K562 (cell line): Measurements from ENCODE around the gene TMEM38B. TPM values are rescaled to one million over a fixed set of nuclear protein-coding genes. Genes with fewer than 3 reads are reported as not detected.
A peak's percentile ranks its signal among the peaks of the same experiment; 100 is the strongest.
"Not testable (repeated sequence)": the region's sequence is repeated elsewhere in the genome, so short reads cannot be mapped to it uniquely, and the experiment has no call there.

Source experiments
- ATAC-seq: fragments of 200-7000 bp; cut with Tn5 transposase; 3 replicates; pipeline ENCODE4 v1.9.1; 2020; ENCODE audit warnings: moderate library complexity
- BruUV-seq: library from RNA; stranded (reverse); fragments of 400-500 nt; replicated peaks from 2 replicates; lab custom pipeline; 2021; lab: Mats Ljungman, UMichigan
- CTCF ChIA-PET: fragments of 300-600 bp; formaldehyde crosslinking; extraction: SDS; loops from one replicate; lab custom pipeline; 2021; ENCODE audit warnings: low intra/inter-chr PET ratio; lab: Yijun Ruan, JAX
- POLR2A ChIA-PET: fragments of 300-600, 350-650 bp; sonication (Branson Sonifier 250); formaldehyde crosslinking; extraction: SDS; loops from one replicate; lab custom pipeline; 2021; ENCODE audit warnings: antibody characterized with exemption, inconsistent platforms; lab: Yijun Ruan, JAX
- DNase-seq, 4 experiments: peaks; one replicate each; pipeline versions ENCODE4 v3.0.0 to v3.0.0-alpha.2; 2011 to 2018; ENCODE audit warnings: low spot score in 3 of 4, mixed read lengths in 3 of 4; ENCODE audit errors: extremely low read depth in 1 of 4
- FAIRE-seq: peaks from 2 replicates; lab custom pipeline; 2011; peaks lifted over from hg19 to GRCh38; lab: Jason Lieb, UNC
- H2AFZ ChIP-seq: 2 replicates; pipeline ENCODE4 v1.6.0; 2011; ENCODE audit warnings: low read depth, low read length, control low read depth, inconsistent platforms
- H3K27ac ChIP-seq: fragments of 200-600 bp; 3 replicates; pipeline ENCODE4 v1.8.0; 2011; ENCODE audit warnings: low read depth, mild to moderate bottlenecking, control low read depth, inconsistent platforms, low read length, moderate library complexity, mixed read lengths; ENCODE audit errors: extremely low read depth
- H3K27me3 ChIP-seq, 2 experiments: fragments of 300-600 bp in 1 of 2; 2 replicates in 1 of 2; 3 replicates in 1 of 2; pipeline versions ENCODE4 v1.6.0 to v1.8.0; 2011; ENCODE audit warnings: inconsistent platforms in 2 of 2, low read length in 2 of 2, mild to moderate bottlenecking in 1 of 2, mixed read lengths in 1 of 2, moderate library complexity in 1 of 2; ENCODE audit not compliant: control insufficient read depth in 2 of 2, insufficient read depth in 2 of 2
- H3K36me3 ChIP-seq: fragments of 300-600 bp; 3 replicates; pipeline ENCODE4 v1.8.0; 2011; ENCODE audit warnings: mild to moderate bottlenecking, low read length, inconsistent platforms; ENCODE audit not compliant: control insufficient read depth, insufficient read depth
- H3K4me1 ChIP-seq, 2 experiments: fragments of 200-600 bp in 1 of 2; replicated peaks in 1 of 2; 2 replicates in 1 of 2; 3 replicates in 1 of 2; pipeline versions ENCODE4 v1.5.1 to v1.8.0; 2011; ENCODE audit warnings: inconsistent platforms in 2 of 2, low read length in 2 of 2, mild to moderate bottlenecking in 1 of 2, mixed read lengths in 1 of 2, moderate library complexity in 1 of 2; ENCODE audit not compliant: control insufficient read depth in 2 of 2, insufficient read depth in 2 of 2
- H3K4me2 ChIP-seq: 2 replicates; pipeline ENCODE4 v1.6.1; 2011; ENCODE audit warnings: low read length, control low read depth, inconsistent platforms, mixed read lengths; ENCODE audit not compliant: insufficient read depth
- H3K4me3 ChIP-seq: fragments of 200-600 bp; sonication (generic), shearing (Covaris generic); 2 replicates; pipeline ENCODE4 v1.5.1; 2016; ENCODE audit warnings: control low read depth, inconsistent platforms
- H3K79me2 ChIP-seq: fragments of 200-600 bp; 3 replicates; pipeline ENCODE4 v1.8.0; 2011; ENCODE audit warnings: low read length, inconsistent platforms; ENCODE audit not compliant: control insufficient read depth, insufficient read depth
- H3K9ac ChIP-seq, 2 experiments: 2 replicates each; pipeline versions ENCODE4 v1.6.0 to v1.6.1; 2011; ENCODE audit warnings: low read depth in 2 of 2, low read length in 2 of 2, control low read depth in 1 of 2, inconsistent platforms in 1 of 2, mild to moderate bottlenecking in 1 of 2, mixed read lengths in 1 of 2; ENCODE audit not compliant: insufficient read depth in 1 of 2
- H3K9me1 ChIP-seq: one replicate; pipeline ENCODE4 v1.6.0; 2011; ENCODE audit warnings: inconsistent platforms, mild to moderate bottlenecking, low read length, moderate library complexity; ENCODE audit not compliant: control insufficient read depth, insufficient read depth
- H3K9me3 ChIP-seq: replicated peaks from 2 replicates; pipeline ENCODE4 v1.5.1; 2011; ENCODE audit warnings: low read depth, low read length, inconsistent platforms; ENCODE audit not compliant: control insufficient read depth, insufficient read depth
- H4K20me1 ChIP-seq: replicated peaks from 2 replicates; pipeline ENCODE4 v1.6.1; 2011; ENCODE audit warnings: low read length, inconsistent platforms, mixed read lengths; ENCODE audit not compliant: control insufficient read depth, insufficient read depth
- BRD9 ChIP-seq: fragments of 450-650 bp; IDR thresholded peaks from 2 replicates; pipeline ENCODE4 v1.6.1; 2018; ENCODE audit warnings: low read depth; ENCODE audit not compliant: partially characterized antibody
- C11orf30 ChIP-seq: fragments of 450-650 bp; IDR thresholded peaks from 2 replicates; pipeline ENCODE4 v1.6.1; 2016; ENCODE audit warnings: low read depth, mild to moderate bottlenecking
- CTBP1 ChIP-seq: fragments of 450-650 bp; IDR thresholded peaks from 2 replicates; pipeline ENCODE4 v1.6.1; 2016; ENCODE audit warnings: borderline replicate concordance
- HDAC1 ChIP-seq, 2 experiments: fragments of 450-650 bp; IDR thresholded peaks; 2 replicates each; pipeline ENCODE4 v1.6.1; 2016 to 2017; ENCODE audit warnings: inconsistent platforms in 1 of 2, mild to moderate bottlenecking in 1 of 2, moderate library complexity in 1 of 2
- MAFK ChIP-seq: IDR thresholded peaks from 2 replicates; pipeline ENCODE4 v1.6.1; 2011; ENCODE audit warnings: low read length, improper control_type of control experiment
- MNT ChIP-seq, 2 experiments: fragments of 450-650 bp; conservative IDR thresholded peaks; 2 replicates each; pipeline ENCODE4 v1.6.1; 2017; ENCODE audit warnings: mild to moderate bottlenecking in 2 of 2, moderate library complexity in 2 of 2
- NONO ChIP-seq, 2 experiments: fragments of 200-400 bp in 1 of 2; fragments of 450-650 bp in 1 of 2; formaldehyde crosslinking in 1 of 2; IDR thresholded peaks; 2 replicates each; pipeline ENCODE4 v1.6.1; 2017; ENCODE audit warnings: low read depth in 2 of 2, mild to moderate bottlenecking in 2 of 2, moderate library complexity in 2 of 2, low read length in 1 of 2
- NR4A1 ChIP-seq, 2 experiments: fragments of 250-450 bp in 1 of 2; fragments of 450-650 bp in 1 of 2; sonication (Bioruptor Pico) in 1 of 2; IDR thresholded peaks; 2 replicates each; pipeline versions ENCODE4 v1.4.0 to v1.6.1; 2016 to 2020; ENCODE audit warnings: mild to moderate bottlenecking in 2 of 2, missing compliant biosample characterization in 1 of 2, missing genetic modification characterization in 1 of 2, moderate library complexity in 1 of 2
- PHF21A ChIP-seq: fragments of 450-650 bp; IDR thresholded peaks from 2 replicates; pipeline ENCODE4 v1.6.1; 2017; ENCODE audit warnings: low read depth, borderline replicate concordance
- POLR2H ChIP-seq: IDR thresholded peaks from 2 replicates; pipeline ENCODE4 v1.6.1; 2016; ENCODE audit warnings: missing genetic modification characterization, low read depth, mild to moderate bottlenecking, control low read depth, missing compliant biosample characterization, moderate library complexity
- SMARCE1 ChIP-seq: fragments of 450-650 bp; IDR thresholded peaks from 2 replicates; pipeline ENCODE4 v1.7.1; 2016; ENCODE audit warnings: mild to moderate bottlenecking
- SUPT5H ChIP-seq: fragments of 450-650 bp; IDR thresholded peaks from 2 replicates; pipeline ENCODE4 v1.6.1; 2016
- TFAP4 ChIP-seq: sonication (generic); formaldehyde crosslinking; IDR thresholded peaks from 2 replicates; pipeline ENCODE4 v1.8.0; 2022; ENCODE audit warnings: missing genetic modification reagents, mild to moderate bottlenecking, moderate library complexity, borderline replicate concordance
- ZBTB9 ChIP-seq: fragments of 450-650 bp; formaldehyde crosslinking; IDR thresholded peaks from 2 replicates; pipeline ENCODE4 v1.4.0; 2020; ENCODE audit warnings: mild to moderate bottlenecking, moderate library complexity
- WGBS: fragments of 100-300 bp; shearing (Covaris generic); methylation state at CpG from one replicate; pipeline ENCODE4 v1.1.6; 2016; ENCODE audit warnings: low coverage, mixed read lengths; ENCODE audit not compliant: insufficient coverage; ENCODE audit errors: missing lambda C conversion rate; 5-methylcytosine and 5-hydroxymethylcytosine counted together
- in situ Hi-C: fragments of 300-500 bp; cut with MboI; formaldehyde crosslinking; loops from 4 replicates; pipeline ENCODE4 v1.15.0; 2018; ENCODE audit warnings: inconsistent platforms, mixed read lengths
- intact Hi-C: fragments of 100-400 bp; cut with micrococcal nuclease; formaldehyde crosslinking; loops from 2 replicates; pipeline ENCODE4 v1.14.2; 2022
- polyA plus RNA-seq, 8 experiments: library from polyadenylated mRNA; depleted of rRNA in 4 of 8; stranded (reverse) in 5 of 8; unstranded in 3 of 8; fragments of >200 nt; fragmentation: Nextera tagmentation in 2 of 8; fragmentation: Illumina TruSeq in 1 of 8; extraction: Ambion mirVana in 2 of 8; extraction: Trizol in 1 of 8; gene quantifications; 2 replicates each; pipeline versions ENCODE4 v1.2.1 to v1.2.3, GENCODE V29; 2011 to 2014; ENCODE audit warnings: inconsistent platforms in 1 of 8, missing spikeins in 1 of 8
- total RNA-seq, 7 experiments: library from RNA; depleted of rRNA in 6 of 7; stranded (reverse); fragments of >200 nt in 6 of 7; fragmentation: Illumina TruSeq in 2 of 7; extraction: Trizol in 2 of 7; gene quantifications; 2 replicates each; pipeline versions ENCODE4 v1.2.1 to v1.2.3, GENCODE V29; 2011 to 2021; ENCODE audit warnings: low replicate concordance in 1 of 7

Gene TMEM38B
- total and polyA plus RNA-seq, 9 of the 15 experiments (the other 6 are each of a cell fraction or from before 2014, with no cell fraction given), result 26.0 to 57.5 (median 38.5) TPM

GRCh38 chr9:105782561-105783494 lies 88.5 kb downstream of the TMEM38B start:
- POLR2A ChIA-PET, in situ Hi-C loops, intact Hi-C loops, H3K4me1 ChIP-seq, H3K9me3 ChIP-seq, H4K20me1 ChIP-seq, H3K9me1 ChIP-seq, H3K36me3 ChIP-seq, H3K27me3 ChIP-seq, FAIRE-seq: not testable (repeated sequence)
- ATAC-seq, result peak; percentile 93
- DNase-seq, result peak in 2 of 4 experiments; percentile 14 to 42
- H3K4me2 ChIP-seq, result peak overlapping the region; percentile 71
- peak overlapping the region; percentile 82 for H2AFZ ChIP-seq
- peaks cover 22% of the 10 kb centered on the region for H3K79me2 ChIP-seq
- H3K27ac ChIP-seq, result peak overlapping the region; percentile 92
- WGBS, result 3% methylated on average over 19 of the region's 27 CpGs
- CTCF ChIA-PET, result interaction anchor here (0.6 kb wide), 1 partner anchor 20 kb away, joined by 3 read pairs; no protein-coding TSS in a partner anchor
- H3K4me3 ChIP-seq, result peak overlapping the region; percentile 52
- TSS peak; percentile 75 for BruUV-seq
- H3K9ac ChIP-seq, result peak overlapping the region; percentile 67 to 90
- TF ChIP-seq SUPT5H (peak; percentile 86), POLR2H (tag) (peak; percentile 77), MAFK (peak; percentile 22; the same call in 1 of the 2 replicates), TFAP4 (peak; percentile 31; the same call in 1 of the 2 replicates), NR4A1 (CRISPR knock-in tag; IDR thresholded peaks at IDR 0.05) (0 out of 2 replicates have a peak, but pooled peaks have one; percentile 46), NR4A1 (tag; IDR thresholded peaks at IDR 0.05) (0 out of 2 replicates have a peak, but pooled peaks have one; percentile 49), PHF21A (peak; percentile 53; the same call in 1 of the 2 replicates), BRD9 (peak; percentile 51), HDAC1 (IDR thresholded peaks at IDR 0.05) (peak in 1 of 2 experiments; percentile 38; a peak in 1 of 4 replicates), SMARCE1 (peak; percentile 54; the same call in 1 of the 2 replicates), ZBTB9 (CRISPR knock-in tag) (0 out of 2 replicates have a peak, but pooled peaks have one; percentile 54), C11orf30 (peak; percentile 82), CTBP1 (peak; percentile 60; the same call in 1 of the 2 replicates), MNT (conservative IDR thresholded peaks at IDR 0.05) (peak; percentile 57 to 68), NONO (IDR thresholded peaks at IDR 0.05; ENCODE audit: low read depth in 2 of 2, low read length in 1 of 2) (0 out of 4 replicates have a peak, but pooled peaks of 1 of the 2 experiments have one; percentile 56)
